GM19193 (cell line): ENCODE measurements around the gene IGF2BP1.

Experiments used
- POLR2A ChIP-seq: IDR thresholded peaks from 4 replicates; pipeline ENCODE4 v1.6.1; 2011; ENCODE audit not compliant: insufficient read depth, insufficient read length; ENCODE audit errors: extremely low read depth

Gene IGF2BP1

DNA sequence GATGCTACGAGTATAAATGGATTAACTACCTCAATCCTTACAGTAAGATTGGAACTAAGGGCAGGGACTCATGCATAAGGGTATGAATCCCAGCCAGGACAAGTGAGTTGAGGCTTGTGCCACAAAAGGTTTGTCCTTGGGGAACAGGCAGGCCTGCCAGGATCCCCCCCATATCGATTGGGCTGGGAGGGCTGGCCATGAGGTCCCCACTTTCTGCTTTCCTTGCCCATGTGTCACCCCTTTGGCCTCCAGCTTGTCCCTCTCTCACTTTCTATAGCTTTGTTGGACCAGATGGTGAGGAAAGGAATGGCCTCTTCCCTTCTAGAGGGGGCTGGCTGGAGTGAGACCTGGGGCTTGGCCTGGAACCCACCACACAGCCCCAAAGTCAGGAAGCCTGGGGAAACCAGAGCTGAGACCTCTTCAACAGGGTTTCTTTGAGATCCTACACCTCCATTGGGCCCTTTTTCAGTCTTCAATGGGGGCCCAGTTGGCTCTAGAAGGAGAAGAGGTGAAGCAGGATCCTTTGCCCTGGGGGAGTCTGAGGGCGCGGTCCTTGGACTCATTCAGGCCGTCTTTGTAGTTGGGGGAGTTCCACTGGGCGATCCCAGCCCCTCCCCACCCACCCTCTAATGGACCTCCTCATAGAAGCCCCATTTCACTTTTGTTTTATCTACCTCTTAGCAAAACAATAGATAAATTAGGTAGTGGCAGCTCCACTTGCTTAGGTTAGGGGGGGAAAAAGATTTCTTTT is 57.3 kb downstream of the IGF2BP1 start:
- no peak for TF ChIP-seq POLR2A

DNA sequence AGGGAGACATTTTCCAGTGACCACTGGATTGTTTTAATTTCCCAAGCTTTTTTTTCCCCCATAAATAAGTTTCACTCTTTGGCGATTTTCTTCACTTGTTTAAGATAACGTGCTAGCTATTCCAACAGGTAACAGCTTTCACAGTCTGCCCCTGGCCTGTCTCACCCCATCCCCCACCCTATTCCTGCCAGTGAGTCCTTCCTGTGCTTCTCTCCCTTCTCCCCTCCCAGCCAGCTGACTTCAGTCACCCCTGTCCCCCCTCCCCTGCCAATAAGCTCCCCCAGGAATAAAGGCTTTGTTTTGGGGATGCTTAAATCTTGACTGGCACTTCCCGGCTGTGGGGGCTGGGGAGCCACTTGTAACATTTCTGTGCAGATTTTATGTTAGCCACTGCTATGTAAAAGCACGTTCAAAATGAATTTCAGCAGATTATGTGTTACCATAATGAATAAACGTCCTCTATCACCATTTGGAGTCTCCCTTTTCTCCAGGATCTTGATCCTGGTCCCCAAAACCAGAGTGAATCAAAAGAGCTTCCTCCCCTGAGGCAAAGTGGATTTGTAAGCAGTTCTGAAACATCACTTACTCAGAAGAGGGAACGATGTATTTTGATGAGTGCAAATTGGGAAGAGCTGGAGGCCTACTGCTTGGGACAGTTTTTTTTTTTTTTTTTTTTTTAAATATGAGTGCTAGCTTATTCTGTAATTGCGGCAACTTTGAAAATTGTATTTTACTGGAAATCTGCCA is 58.2 kb downstream of the IGF2BP1 start:
- TF ChIP-seq POLR2A, result no peak

DNA sequence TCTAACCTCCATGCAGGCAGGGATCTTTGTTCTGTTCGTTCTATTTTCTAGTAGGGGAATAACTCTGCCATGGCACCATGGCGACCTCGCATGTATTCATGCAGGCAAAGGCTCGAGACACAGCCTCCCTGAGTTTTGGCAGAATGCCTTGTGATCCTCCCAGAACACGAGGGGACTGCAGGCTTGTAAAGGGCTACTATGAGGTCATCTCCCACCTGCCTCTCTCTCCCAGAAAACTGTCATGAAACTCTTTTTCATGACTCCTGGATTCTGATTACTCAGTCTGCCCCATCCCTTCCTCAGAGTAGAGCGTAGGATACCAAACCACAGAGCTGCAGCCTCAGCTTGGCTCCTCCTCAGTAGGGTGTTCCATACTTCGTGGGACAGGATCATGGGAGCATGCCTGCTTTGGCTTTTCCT is 64.3 kb downstream of the IGF2BP1 start:
- no peak for TF ChIP-seq POLR2A

DNA sequence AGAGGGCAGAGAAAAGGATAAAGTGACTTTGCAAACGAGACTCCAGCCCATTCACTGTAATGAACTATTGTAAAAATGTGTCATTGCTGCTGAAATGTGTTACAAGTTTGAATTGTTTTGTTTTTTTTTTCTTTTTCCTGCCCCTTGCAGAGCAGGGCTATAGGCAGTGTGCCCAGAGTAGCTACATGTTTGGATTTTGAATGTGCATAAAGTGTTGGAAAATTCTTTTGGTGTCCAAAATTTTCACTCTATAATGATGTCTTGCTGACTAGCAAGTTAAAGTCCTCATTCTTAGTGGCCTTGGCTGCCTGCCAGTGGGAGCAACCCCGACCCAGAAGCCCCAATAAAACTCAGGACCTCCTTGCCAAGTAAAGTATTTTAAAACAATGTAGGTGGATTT is 66.5 kb downstream of the IGF2BP1 start:
- TF ChIP-seq POLR2A, result no peak

DNA sequence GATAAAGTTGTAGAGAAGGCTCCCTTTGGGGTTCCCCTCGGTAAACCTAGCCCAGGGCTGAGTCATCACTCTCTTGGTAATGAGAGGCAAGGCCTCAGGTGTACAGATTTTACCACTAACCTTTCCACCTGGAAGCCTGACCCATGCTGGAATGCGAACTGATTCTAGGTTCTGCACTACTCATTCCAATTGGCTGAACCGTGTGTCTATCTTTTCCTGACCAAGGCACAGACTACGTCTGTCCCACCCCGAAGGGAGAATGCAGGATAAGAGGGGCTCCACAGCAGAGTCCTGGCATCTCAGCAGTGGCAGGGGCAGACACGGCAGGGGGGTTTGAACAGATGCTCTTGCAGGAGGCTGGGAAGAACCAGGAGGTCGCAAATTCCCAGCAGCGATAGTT is 70.0 kb downstream of the IGF2BP1 start:
- no peak for TF ChIP-seq POLR2A

DNA sequence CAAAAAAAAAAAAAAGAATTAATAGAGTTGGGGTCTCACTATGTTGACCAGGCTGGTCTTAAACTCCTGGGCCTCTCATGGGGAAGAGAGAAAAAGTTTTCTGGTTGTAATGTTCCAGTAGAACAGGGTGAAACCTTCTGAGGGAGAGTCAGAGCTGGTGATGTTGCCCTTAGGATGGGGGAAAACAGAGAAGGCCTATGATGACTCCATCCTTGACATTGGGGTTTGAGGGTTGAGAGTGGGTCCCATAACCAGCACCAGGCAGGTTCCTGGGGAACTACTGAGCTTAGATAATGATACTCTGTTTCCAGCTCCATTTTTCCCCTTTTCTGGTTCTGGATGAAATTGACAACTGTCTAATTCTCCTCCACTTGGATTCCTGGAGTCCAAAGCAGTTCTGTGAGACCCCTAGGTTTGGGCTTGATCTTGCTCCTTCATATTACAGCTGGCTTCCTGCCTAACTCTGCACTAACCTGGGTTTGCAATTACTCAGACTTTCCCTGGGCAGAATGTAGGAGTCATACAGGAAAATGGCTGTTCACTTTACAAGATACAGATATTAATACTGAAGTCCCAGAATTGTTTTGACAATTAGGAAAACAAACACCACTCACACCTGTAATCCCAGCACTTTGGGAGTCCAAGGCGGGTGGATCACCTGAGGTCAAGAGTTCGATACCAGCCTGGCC is 72.5 kb downstream of the IGF2BP1 start:
- TF ChIP-seq POLR2A, result no peak

DNA sequence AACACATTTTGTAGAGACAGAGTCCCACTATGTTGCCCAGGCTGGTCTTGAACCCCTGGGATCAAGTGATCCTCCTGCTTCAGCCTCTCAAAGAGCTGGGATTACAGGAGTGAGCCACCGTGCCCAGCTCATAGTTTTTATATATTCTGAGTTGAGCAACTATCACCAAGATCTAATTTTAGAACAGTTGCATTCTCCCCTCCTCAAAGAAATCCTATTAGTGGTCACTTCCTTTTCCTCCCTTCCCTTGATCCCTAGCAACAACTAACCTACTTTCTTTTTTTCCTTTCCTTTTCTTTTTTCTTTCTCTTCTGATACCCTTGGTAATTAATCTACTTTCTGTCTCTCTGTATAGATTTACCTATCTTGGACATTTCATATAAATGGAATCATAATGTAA is 73.9 kb downstream of the IGF2BP1 start:
- no peak for TF ChIP-seq POLR2A

DNA sequence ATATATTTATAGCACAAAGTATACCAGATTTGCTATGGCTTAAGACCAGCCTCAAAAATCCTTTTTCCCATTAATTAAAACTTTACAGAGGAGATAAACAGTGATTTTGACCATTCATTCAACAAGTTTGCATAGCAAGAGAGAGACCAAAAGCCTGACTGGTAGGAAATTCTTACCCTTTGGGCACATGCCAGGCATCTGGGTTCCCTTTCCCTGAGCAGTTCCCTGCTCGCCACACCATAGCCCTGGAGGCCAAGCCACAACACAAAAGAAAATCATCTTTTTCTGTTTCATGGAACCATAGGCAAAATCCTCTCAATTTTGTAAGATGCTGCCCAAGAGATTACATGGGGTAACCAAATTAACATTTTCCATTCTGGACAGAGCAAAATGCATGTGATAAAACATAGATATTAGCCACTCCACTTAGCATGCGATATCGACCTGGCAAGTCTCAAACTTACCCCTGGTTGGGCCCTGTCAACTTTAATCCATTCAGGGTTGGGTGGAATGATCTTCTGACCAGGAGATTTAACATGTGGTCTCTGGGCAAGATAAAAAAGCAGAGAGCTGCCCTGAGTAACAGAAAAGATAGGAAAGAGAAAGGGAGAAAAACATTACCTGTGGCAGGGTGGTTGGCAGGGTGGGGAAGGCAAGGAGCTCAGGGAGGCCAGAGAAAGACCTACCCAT is 77.8 kb downstream of the IGF2BP1 start:
- no peak for TF ChIP-seq POLR2A

DNA sequence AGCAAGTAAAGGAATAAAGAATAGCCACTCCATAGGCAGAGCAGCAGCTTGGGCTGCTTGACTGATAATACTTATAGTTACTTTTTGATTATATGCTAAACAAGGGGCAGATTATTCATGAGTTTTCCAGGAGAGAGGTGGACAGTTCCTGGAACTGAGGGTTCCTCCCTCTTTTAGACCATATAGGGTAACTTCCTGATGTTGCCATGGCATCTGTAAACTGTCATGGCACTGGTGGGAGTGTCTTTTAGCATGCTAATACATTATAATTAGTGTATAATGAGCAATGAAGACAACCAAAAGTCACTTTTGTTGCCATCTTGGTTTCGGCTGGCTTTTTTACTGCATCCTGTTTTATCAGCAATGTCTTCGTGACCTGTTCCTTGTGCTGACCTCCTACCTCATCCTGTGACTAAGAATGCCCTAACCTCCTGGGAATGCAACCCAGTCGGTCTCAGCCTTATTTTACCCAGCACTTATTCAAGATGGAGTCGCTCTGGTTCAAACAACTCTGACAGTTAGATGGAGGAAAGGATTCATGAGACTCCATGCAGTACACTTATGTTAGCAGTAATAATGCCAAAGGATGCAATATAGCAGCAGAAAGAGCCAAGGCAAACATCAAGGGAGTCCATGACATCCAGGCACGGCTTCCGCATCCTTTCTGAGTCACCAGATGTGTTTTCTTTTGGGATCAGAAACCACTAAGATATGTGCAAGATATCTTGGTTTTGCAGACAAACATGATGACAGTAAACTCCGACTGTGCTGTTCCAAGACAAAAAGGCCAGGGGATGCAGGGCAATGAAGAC is 79.6 kb downstream of the IGF2BP1 start:
- no peak for TF ChIP-seq POLR2A

DNA sequence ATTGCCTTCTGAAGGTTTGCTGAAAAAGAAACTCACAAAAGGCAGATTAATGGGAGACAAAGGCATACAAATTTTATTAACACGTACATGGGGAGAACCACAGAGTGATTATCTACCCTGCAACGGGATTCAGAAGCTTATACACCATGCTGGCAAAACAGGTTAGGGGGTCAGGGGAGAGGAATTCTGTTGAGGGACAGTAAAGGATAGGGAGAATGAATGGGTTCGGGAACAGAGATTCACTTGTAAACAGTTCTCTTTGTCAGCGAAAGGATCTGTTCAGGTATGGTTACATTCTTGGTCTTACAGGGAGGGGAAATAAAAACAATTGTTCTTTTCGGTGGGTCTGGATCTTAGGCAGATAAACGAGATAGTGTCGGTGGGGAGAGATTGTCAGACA is 81.1 kb downstream of the IGF2BP1 start:
- TF ChIP-seq POLR2A, result no peak

DNA sequence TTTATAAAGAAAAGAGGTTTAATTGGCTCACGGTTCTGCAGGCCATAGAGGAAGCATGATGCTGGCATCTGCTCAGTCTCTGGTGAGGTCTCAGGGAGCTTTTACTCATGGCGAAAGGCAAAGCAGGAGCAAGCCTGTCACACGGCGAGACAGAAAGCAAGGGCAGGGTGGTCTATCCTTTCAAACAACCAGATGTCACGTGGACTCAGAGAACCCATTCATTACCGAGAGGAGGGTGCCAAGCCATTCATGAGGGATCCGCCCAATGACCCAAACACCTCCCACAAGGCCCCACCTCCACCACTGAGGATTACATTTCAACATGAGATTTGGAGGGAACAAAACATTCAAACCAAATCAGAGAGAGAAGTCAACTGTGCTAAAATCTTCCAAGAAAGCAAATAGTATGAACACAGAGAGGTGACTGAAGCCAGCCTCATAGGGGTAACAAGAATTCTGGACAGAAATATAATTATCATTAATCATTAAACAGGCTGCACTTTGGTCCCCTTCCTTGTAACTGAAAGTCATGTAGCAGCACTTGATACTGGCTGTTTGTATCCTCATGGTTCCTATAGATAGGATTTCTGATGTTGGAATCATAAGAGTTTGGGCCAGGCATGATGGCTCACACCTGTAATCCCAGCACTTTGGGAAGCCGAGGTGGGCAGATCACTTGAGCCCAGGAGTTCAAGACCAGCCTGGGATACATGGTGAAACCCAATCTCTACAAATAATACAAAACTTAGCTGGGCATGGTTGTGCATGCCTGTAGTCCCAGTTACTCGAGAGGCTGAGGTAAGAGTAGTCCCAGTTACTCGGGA is 82.9 kb downstream of the IGF2BP1 start:
- TF ChIP-seq POLR2A, result no peak

DNA sequence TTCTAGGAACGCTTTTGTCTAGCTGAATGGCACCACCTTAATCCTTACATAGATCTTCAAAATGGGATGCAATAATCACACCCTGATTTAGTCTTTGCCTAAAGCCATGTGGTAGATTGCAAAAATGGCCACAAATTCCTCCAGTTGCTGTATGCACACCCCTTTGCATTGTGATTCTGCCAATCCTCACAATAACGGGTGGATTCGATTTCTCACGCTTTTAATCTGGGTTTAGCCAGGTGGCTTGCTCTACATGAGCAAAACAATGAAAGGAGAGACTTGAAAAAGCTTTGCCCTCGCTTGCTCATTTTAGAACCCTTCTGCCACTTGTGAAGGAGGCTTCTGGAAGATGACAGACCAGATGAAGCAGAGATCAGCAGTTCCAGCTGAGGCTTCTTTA is 85.0 kb downstream of the IGF2BP1 start:
- TF ChIP-seq POLR2A, result no peak

DNA sequence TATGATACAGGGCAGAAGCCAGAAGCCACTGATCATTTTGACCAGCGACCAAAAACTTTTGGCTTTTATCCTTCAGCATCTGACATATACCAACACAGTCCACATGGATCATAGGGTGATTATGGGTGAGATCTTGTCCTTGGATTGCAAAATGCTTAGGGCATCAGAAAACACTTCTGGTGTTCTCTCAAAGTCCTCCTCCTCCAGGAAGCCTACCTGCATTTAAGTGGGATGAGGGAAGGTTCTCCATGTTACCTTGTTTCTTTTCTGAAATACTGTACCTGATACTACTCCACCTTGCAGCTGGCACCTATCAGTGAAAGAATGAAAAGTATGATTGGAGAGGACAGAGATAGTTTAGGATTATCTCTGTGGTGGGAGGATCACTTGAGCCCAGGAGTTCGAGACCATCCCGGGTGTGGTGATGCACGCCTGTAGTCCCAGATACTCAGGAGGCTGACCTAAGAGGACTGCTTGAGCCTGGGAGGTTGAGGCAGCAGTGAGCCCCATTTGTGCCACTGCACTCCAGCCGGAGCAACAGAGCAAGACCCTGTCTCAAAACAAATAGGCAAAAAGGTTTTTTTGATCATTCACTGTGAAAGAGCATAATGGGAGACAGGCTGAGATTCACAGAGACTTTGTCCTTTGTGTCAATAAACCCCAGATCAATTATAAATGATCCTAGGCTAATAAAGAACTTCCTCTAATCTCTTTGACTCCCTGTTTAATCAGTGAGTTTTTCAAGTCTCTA is 88.6 kb downstream of the IGF2BP1 start:
- TF ChIP-seq POLR2A, result no peak
